KMS-11 (cell line): ENCODE measurements around the gene TMPRSS9.
"Not testable (repeated sequence)": the region's sequence is repeated elsewhere in the genome, so short reads cannot be mapped to it uniquely, and the experiment has no call there.

ENCODE experiments used
- H2AFZ ChIP-seq: fragments of 200-600 bp; sonication (generic); 2 replicates; pipeline ENCODE4 v1.6.1; 2016; ENCODE audit warnings: antibody characterized with exemption, mixed run types, low read depth
- H3K27ac ChIP-seq: fragments of 200-600 bp; sonication (generic); 2 replicates; pipeline ENCODE4 v1.6.1; 2016; ENCODE audit warnings: mild to moderate bottlenecking, mixed run types
- H3K27me3 ChIP-seq: fragments of 200-600 bp; sonication (generic); 2 replicates; pipeline ENCODE4 v1.6.1; 2017; ENCODE audit warnings: mild to moderate bottlenecking, low read depth, mixed run types, moderate library complexity; ENCODE audit not compliant: insufficient read depth
- H3K36me3 ChIP-seq: fragments of 200-600 bp; sonication (generic); 2 replicates; pipeline ENCODE4 v1.6.1; 2017; ENCODE audit warnings: mild to moderate bottlenecking, mixed run types; ENCODE audit not compliant: insufficient read depth
- H3K4me1 ChIP-seq: fragments of 200-600 bp; sonication (generic); 2 replicates; pipeline ENCODE4 v1.6.1; 2016; ENCODE audit warnings: mild to moderate bottlenecking, low read depth, mixed run types; ENCODE audit not compliant: poor library complexity, severe bottlenecking
- H3K4me2 ChIP-seq: fragments of 200-600 bp; sonication (generic); 2 replicates; pipeline ENCODE4 v1.7.0; 2016; ENCODE audit warnings: mild to moderate bottlenecking, mixed run types
- H3K4me3 ChIP-seq: fragments of 200-600 bp; sonication (generic); IDR thresholded peaks from 2 replicates; pipeline ENCODE4 v1.6.1; 2017; ENCODE audit warnings: low read depth, low read length, mixed read lengths; ENCODE audit not compliant: insufficient read depth
- H3K79me2 ChIP-seq: fragments of 200-600 bp; sonication (generic); 2 replicates; pipeline ENCODE4 v1.6.1; 2016; ENCODE audit warnings: low read depth, mixed run types; ENCODE audit not compliant: insufficient read depth
- H3K9ac ChIP-seq: fragments of 200-600 bp; sonication (generic); 2 replicates; pipeline ENCODE4 v1.6.1; 2016; ENCODE audit warnings: mild to moderate bottlenecking, mixed run types
- H4K20me1 ChIP-seq: fragments of 200-600 bp; sonication (generic); 2 replicates; pipeline ENCODE4 v1.6.1; 2016; ENCODE audit warnings: mild to moderate bottlenecking, mixed run types; ENCODE audit not compliant: insufficient read depth
- TF ChIP-seq, protein P1 (sequence below): fragments of 200-600 bp; sonication (generic); conservative IDR thresholded peaks from 2 replicates; pipeline ENCODE4 v1.6.1; 2017; ENCODE audit warnings: low read depth, mild to moderate bottlenecking, antibody characterized with exemption, low read length, moderate library complexity, mixed read lengths

Gene TMPRSS9

DNA sequence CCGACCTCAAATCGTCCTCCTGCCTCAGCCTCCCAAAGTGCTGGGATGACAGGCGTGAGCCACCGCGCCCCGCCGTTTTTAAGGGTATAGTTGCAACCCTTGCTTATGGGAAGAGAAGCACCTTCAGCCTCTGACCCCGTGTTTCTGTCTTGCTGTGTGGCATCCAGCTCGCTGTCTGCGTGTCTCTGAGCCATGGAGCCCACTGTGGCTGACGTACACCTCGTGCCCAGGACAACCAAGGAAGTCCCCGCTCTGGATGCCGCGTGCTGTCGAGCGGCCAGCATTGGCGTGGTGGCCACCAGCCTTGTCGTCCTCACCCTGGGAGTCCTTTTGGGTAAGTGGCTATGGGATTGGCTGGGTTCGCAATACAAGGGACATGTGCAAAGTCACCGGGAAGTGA, 29.5 kb downstream of the TMPRSS9 start:
- Histone ChIP-seq H3K9ac (no peak overlapping the region), H3K4me2 (no peak overlapping the region), H3K27me3 (no peaks in the 10 kb centered on the region; the same call in 1 of the 2 replicates), H3K27ac (no peak overlapping the region), H3K4me3 (no peak overlapping the region), H4K20me1 (no peaks in the 10 kb centered on the region), H3K36me3 (no peaks in the 10 kb centered on the region), H3K79me2 (no peaks in the 10 kb centered on the region), H3K4me1 (peaks cover 33% of the 10 kb centered on the region), H2AFZ (no peak overlapping the region)
- TF ChIP-seq, protein P1, sequence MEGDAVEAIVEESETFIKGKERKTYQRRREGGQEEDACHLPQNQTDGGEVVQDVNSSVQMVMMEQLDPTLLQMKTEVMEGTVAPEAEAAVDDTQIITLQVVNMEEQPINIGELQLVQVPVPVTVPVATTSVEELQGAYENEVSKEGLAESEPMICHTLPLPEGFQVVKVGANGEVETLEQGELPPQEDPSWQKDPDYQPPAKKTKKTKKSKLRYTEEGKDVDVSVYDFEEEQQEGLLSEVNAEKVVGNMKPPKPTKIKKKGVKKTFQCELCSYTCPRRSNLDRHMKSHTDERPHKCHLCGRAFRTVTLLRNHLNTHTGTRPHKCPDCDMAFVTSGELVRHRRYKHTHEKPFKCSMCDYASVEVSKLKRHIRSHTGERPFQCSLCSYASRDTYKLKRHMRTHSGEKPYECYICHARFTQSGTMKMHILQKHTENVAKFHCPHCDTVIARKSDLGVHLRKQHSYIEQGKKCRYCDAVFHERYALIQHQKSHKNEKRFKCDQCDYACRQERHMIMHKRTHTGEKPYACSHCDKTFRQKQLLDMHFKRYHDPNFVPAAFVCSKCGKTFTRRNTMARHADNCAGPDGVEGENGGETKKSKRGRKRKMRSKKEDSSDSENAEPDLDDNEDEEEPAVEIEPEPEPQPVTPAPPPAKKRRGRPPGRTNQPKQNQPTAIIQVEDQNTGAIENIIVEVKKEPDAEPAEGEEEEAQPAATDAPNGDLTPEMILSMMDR, result no peak

DNA sequence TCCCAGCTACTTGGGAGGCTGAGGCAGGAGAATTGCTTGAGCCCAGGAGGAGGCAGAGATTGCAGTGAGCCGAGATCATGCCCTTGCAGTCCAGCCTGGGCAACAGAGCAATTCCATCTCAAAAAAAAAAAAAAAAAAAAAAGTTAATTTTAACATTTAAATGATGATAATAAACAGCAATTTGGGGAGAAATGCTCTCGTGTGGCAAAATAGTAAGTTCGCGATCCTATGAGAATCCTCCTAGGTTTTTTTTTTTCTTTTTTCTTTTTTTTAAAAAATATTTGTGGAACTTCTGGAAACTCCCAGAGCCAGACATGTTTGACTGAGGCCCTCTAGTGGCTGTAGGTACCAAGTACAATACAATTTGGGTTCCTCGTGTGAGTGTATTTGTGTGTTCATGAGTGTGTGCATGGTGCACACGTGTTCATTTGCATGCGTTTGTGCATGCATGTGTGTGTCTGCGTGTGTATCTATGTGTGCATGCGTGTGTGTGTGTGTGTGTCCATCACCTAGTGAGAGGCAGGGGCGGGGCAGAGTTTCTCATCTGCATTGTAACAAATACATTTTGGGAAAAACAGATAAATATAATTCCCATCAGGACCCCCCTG, 31.2 kb downstream of the TMPRSS9 start:
- Histone ChIP-seq H3K4me1 (peaks cover 47% of the 10 kb centered on the region), H3K9ac (no peak overlapping the region), H3K79me2 (no peaks in the 10 kb centered on the region), H3K4me3 (no peak overlapping the region), H3K27me3 (no peaks in the 10 kb centered on the region), H3K36me3 (no peaks in the 10 kb centered on the region), H3K4me2 (no peak overlapping the region), H4K20me1 (no peaks in the 10 kb centered on the region), H3K27ac (no peak overlapping the region), H2AFZ (no peak overlapping the region)
- TF ChIP-seq, protein P1, result peak; percentile 87

DNA sequence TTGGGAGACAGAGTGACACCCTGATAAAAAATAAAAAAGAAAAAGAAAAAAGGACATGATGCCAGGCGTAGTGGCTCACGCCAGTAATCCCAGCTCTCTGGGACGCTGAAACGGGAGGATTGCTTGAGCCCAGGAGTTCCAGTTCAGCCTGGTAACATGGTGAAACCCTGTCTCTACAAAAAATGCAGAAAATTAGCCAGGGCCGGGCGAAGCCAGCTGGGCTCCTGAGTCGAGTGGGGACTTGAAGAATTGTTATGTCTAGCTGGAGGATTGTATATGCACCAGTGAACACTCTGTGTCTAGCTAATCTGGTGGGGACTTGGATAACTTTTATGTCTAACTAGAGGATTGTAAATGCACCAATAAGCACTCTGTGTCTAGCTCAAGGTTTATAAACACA, 32.3 kb downstream of the TMPRSS9 start:
- H3K36me3 ChIP-seq, result no peaks in the 10 kb centered on the region
- H4K20me1 ChIP-seq, result no peaks in the 10 kb centered on the region
- TF ChIP-seq, protein P1, result no peak
- H3K27ac ChIP-seq, result no peak overlapping the region
- H3K4me1 ChIP-seq, result peaks cover 47% of the 10 kb centered on the region
- H3K27me3 ChIP-seq, result no peaks in the 10 kb centered on the region
- H3K4me2 ChIP-seq, result no peak overlapping the region
- H3K79me2 ChIP-seq, result no peaks in the 10 kb centered on the region
- no peak overlapping the region for H3K9ac ChIP-seq
- H3K4me3 ChIP-seq, result no peak overlapping the region
- H2AFZ ChIP-seq, result no peak overlapping the region

DNA sequence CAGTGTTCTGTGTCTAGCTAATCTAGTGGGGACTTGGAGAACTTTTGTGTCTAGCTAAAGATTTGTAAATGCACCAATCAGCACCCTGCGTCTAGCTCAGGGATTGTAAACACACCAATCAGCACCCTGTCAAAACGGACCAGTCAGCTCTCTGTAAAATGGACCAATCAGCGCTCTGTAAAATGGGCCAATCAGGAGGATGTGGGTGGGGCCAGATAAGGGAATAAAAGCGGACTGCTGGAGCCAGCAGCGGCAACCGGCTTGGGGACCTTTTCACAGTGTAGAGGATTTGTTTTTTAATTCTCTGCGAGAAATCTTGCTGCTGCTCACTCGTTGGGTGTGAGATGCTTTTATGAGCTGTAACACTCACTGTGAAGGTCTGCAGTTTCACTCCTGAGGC, 32.8 kb downstream of the TMPRSS9 start:
- H3K4me2 ChIP-seq, result peak overlapping the region; percentile 90; the same call in 1 of the 2 replicates
- H4K20me1 ChIP-seq, H2AFZ ChIP-seq, H3K4me3 ChIP-seq, H3K27me3 ChIP-seq, H3K36me3 ChIP-seq, H3K79me2 ChIP-seq: not testable (repeated sequence)
- peaks cover 47% of the 10 kb centered on the region for H3K4me1 ChIP-seq
- peak overlapping the region; percentile 63; the same call in 1 of the 2 replicates for H3K9ac ChIP-seq
- peak overlapping the region; percentile 95; the same call in 1 of the 2 replicates for H3K27ac ChIP-seq

DNA sequence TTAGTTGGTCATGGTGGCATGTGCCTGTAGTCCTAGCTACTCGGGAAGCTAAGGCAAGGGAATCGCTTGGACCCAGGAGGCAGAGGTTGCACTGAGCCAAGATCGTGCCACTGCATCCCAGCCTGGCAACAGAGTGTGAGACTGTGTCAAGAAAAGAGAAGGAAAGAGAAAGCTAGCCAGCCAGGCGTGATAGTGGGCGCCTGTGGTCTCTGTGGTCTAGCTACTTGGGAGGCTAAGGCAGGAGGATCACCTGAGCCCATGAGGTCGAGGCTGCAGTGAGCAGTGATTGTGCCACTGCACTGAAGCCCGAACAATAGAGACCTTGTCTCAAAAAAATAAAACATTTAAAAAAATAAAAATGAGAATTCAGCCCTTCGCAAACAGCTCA, 34.0 kb downstream of the TMPRSS9 start:
- H2AFZ ChIP-seq, result peak overlapping the region; percentile 45
- no peaks in the 10 kb centered on the region for H3K36me3 ChIP-seq
- H3K27ac ChIP-seq, result peak overlapping the region; percentile 95
- H3K79me2 ChIP-seq, result no peaks in the 10 kb centered on the region
- no peaks in the 10 kb centered on the region for H3K27me3 ChIP-seq
- H4K20me1 ChIP-seq, result no peaks in the 10 kb centered on the region
- H3K4me2 ChIP-seq, result peak overlapping the region; percentile 90
- peaks cover 47% of the 10 kb centered on the region for H3K4me1 ChIP-seq
- H3K4me3 ChIP-seq, result no peak overlapping the region
- H3K9ac ChIP-seq, result peak overlapping the region; percentile 63
- TF ChIP-seq, protein P1, result no peak
